ENCODE results near the gene SRRD.
"Not testable (repeated sequence)": the region's sequence is repeated elsewhere in the genome, so short reads cannot be mapped to it uniquely, and the experiment has no call there.

Gene SRRD

DNA sequence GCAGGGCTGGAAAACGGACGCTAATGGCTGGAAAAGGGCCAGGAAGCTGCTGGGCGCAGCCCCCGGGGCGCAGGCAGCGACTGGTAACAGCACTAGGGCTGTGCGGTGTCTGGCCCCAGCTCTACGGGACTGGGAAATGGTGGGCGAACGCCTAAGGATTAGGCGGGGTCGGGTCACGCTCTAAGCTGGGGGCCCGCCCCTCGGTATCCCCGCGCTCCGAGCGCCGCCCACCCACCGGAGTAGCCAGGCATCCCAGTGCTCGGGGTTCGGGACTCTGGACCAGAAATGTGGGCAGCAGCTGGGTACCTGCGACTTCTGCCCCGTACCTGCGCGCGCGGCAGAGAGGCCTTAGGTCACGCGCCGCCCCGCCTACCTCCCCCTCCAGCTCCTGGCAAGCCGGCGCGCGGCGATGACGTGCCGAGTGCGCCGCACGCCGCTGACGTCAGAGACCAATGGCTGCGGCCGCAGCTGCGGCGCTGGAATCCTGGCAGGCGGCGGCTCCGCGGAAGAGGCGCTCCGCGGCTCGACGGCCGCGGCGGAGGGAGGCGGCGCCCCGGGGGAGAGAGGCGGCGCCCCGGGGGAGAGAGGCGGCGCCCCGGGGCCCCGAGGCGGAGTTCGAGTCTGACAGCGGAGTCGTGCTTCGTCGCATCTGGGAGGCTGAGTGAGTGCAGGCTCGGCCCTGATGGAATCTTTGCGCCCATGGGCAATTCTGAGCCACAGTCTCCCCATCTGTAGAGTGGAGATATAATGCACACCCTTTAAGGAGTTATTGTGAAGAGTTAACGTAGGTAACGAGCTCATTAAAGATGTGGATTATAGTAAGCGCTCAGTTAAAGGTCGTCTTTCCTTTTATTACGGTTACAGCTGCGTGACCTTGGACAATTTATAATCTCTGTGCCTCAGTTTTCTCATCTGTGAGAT lies at the start of gene SRRD, which contains the start of gene HPS4:
Gene SRRD (plus strand): TSS at position 439 of the 921 bp plus-strand sequence. CDS start 14 bp downstream, at position 453.
Gene HPS4 (minus strand): TSS at position 345 of the 921 bp plus-strand sequence. CDS start 2,021 bp downstream, outside the sequence.
- peak; percentile 67 to 72 for DNase-seq

- DNase-seq = no peak
Measured at GRCh38 chr22:26435327-26436093, 48.2 kb upstream of the SRRD start.

DNA sequence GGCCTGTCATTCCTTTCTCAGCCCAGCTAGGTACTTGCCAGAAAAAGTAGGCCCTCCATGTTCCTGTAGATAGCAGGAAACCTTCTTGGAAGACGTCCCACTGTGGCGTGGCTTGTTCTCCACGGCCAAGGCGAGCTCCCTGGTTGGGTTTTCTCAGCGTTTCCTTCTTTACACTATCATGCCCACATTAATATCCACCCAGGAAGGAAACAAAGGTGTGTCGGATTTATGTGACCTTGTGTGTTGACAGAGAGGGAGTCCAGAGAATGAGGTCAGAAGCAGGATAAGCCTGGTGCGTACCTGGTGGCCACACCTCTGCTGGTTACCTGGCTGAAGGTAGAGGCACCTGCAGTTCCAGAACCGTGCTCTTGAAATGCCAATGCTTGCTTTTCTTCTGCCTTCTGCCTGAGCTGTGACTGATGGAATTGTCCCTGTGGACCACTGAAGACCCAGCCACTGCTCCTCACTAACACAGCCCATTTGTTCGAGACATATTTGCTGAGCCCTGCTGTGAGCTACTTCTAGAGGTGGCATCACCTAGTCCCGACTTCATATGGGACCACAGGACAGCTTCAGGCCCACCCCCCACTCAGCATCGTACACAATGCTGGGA lies 46.7 kb upstream of the SRRD start:
- no peak for DNase-seq

DNA sequence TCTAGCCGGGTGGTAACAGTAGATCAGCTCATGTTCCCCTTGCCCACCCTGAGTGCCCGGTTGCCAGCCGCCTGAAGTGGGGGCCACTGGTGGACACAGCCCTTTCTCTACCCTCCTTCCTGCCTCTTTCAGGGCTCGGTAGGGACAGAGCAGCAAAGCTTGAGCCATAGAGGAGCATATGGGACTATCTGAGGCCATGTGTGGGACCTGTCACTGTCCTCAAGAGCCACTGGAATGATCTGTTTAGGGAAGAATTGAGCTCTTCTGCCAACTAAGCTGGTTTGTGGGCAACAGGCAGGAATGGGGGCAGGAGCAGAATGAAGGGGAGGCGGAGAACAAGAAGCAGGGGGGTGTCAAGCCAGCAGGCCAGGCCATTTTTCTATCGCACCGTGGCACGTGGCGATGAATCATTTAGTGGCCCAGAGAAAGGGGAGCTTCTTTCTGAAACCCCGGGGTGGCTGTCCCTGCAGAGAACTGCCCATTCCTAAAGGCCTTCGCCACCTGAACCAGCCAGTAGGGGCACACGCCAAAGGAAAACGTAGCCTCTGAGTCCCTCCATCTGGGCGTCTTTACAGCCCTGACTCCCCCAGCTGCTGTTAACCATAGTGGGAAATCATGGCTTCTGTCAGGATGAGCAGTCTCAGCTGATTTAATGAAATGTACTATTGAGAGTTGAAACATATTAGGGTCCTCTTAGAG lies 45.8 kb upstream of the SRRD start:
- no peak for DNase-seq

GRCh38 chr22:26438776-26439175 lies 44.9 kb upstream of the SRRD start:
- not testable (repeated sequence) for DNase-seq

DNA sequence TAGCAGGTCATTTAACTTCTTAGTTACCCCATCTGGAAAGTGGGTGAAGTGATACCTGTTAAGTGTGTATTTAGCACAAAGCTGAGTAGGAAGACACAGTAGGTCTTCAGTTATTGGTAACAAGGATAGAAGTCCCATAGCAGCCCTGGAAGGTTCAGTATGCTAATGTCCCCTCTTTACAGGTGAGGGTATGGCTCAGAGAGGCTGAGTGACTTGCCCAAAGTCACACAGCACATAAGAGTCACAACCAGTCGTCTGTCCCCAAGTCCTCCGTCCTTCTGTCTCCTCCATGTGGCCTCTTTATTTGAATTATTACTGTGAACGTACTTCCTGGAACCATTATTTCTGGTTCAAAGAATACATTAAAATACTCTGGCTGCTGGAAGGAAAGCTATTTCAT lies 44.1 kb upstream of the SRRD start:
- no peak for DNase-seq

GRCh38 chr22:26442086-26442756 lies 41.5 kb upstream of the SRRD start:
- no peak for DNase-seq

GRCh38 chr22:26443901-26444690 lies 39.6 kb upstream of the SRRD start:
- DNase-seq = peak; percentile 53 to 74

DNA sequence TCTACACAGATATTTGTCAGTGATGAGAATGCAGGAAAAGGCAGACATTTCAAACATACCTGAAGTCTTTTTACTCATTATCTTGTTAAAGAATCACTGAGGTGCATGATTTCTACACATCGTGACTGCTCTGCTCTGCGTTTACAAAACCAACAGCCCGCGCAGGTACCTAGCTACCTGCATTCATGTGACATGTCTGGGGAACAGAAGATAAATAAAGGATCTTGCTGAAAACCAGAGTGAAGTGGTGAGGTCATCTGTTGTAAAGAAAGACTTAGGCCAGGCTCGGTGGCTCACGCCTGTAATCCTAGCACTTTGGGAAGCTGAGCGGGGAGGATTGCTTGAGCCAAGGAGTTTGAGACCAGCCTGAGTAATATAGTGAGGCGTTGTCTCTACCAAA lies 38.9 kb upstream of the SRRD start:
- DNase-seq = peak in 1 of 2 experiments; percentile 39

GRCh38 chr22:26445577-26446275 lies 38.0 kb upstream of the SRRD start:
- no peak for DNase-seq

GRCh38 chr22:26446808-26447515 lies 36.7 kb upstream of the SRRD start:
- no peak for DNase-seq

GRCh38 chr22:26447584-26448329 lies 35.9 kb upstream of the SRRD start:
- no peak for DNase-seq

- no peak for DNase-seq
Measured at GRCh38 chr22:26448334-26448733, 35.3 kb upstream of the SRRD start.

DNA sequence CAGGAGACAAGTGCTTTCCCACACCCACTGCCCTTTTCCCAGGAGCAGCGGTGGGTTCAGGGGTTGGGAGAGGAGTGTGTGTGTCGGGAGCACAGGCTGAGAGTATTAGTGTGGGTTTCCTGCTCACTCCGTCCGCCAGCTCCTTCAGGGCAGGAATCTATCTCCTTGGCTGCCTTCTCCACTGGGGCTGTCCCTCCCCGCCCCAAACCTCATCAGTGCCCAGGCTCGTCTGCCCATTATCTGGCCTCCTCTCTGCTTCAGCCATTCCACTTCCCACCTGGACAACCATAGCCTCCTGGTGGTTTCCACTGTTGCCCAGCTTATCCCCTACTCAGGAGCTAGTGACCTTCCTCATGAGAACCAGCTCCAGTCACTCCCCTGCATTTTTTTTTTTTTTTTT lies 34.7 kb upstream of the SRRD start:
- DNase-seq = no peak

DNA sequence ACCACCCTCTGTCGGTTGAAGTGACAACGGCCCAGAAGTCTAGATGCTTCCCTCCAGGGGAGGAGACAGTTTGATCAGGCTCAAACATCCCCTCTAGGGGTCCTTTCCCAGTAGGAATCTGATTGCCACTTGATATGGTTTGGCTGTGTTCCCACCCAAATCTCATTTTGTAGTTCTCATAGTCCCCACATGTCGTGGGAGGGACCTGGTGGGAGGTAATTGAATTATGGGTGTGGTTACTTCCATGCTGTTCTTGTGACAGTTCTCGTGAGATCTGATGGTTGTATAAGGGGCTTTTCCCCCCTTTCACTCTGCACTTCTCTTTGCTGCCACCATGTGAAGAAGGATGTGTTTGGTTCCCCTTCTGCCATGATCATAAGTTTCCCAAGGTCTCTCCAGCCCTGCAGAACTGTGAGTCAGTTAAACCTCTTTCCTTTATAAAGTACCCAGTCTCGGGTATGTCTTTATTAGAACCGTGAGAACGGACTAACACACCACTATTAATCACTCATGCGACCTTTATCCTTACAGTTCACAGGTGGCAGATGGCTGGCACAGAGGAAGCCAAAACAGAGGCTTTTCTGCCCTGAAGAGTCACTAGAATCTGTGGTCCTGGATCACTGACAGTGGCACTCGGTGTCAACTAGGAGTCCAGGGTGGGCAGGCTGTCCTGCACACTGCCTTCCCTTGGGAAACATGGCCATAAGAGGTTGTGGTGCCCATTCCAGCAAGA lies 33.1 kb upstream of the SRRD start:
- DNase-seq = no peak

GRCh38 chr22:26452236-26453016 lies 31.3 kb upstream of the SRRD start:
- DNase-seq = no peak

GRCh38 chr22:26453216-26453615 lies 30.5 kb upstream of the SRRD start:
- DNase-seq = no peak
